NCI-H524 (cell line): ENCODE results near the gene DLX2.
"Not testable (repeated sequence)": the region's sequence is repeated elsewhere in the genome, so short reads cannot be mapped to it uniquely, and the experiment has no call there.

Source experiments
- DNase-seq, 2 experiments: peaks; one replicate each; lab custom pipeline; 2025; lab: John Stamatoyannopoulos, UW

DLX2 gene

DNA sequence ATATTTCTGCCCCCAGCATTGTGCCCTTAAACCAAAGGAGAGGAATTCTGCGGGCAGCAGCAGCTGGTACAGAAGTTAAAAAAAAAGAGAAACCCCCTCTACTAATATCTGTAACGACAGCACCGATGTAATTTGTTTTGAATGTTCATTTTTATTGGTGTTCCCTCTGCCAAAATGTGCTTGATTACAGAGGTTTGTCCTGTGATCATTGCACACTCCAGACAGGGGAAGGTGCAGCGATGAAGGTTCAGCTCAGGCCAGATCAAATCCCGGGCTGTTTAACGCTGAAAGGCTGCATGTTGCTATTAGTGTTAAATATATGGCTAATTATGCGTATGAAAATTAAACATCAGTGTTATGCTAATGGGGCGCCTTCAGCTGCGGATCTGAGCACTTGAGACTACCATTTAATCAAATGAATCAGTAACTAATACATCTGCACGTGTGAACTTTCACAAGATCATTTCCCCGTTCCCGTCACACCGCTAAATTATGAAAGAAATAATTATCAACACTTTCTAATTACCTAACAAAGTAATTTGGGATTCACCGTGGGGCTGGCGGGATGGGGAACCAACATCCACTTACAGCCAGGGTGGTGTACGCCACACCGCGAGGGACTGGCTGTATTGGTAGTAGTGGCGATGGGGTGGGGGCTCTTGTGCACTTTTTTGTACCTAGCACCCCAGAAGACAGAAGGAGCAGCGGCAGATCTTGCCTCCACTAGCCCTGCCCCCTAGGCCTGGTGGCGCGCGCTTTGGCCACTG lies 18.9 kb downstream of the DLX2 start:
- DNase-seq: peak in 1 of 2 experiments; percentile 8

DNA sequence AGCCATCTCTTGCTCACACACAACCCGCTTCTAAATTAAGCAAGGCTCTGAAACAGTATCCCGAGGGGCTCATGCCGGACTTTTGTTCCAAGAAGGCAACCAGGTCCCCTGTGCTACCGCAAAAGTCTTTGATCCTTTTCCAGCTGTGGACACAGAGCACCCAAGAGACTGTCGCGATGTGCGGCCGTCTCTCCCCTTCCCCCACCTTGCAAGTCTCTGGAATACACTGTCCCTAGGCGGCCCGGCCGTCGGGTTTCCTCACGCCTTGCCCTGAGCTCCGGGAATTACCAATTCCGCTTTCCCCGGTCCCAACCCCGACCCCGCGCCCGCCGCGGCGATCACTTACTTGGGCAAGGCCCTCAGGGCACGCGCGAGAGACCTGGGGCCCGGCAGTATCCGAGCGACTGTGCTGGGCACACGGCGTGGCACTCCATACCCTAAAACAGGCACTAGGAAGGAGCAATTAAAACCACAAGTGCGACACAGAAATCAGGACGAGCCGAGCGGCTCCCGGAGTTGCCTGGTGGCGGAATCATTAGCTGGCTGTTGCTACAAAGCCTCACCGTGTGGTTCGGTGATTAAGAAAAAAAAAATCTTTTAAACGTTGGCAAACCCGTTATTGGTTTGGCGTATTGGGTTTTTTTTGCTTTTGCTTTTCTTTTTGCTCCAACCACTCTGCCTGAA lies 19.6 kb downstream of the DLX2 start:
- DNase-seq: peak in 1 of 2 experiments; percentile 28

DNA sequence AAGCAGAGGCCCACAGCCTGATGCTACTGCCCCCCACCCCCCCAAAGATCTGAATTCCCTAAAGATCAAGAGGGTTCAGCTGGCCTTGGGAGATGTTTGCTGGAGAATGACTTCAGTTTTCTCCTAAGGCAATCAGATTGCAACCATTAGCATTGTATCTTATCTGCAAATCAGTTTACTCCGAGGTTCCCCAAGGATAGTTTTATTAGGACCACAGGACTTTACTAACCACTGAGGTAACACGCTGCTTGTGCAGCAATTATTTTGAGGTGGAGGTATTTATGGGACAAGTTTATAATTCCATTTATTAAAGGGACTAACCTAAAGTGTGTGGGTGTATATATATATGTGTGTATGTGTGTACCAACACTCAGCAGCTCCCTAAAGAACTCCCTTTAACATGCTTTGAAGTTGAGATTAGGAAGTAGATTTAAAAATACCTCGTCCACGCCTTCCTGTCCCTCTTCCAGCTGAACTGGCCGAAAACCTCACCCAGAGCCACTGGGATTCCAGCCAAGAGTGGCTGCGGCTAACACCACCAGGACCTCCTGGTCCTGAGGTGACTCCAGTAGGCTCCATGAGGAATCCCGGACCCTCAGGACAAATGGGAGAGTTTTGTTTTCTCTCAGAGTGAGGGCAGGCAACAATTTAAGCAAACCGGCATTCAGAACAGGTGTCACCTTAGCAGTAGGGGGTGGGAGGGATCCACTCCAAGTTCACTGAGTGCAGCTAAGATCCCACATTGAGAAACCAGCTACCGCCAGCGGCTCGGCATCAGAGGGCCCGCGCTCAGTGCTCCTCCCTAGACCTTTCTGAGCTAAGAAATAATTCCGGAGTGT lies 20.4 kb downstream of the DLX2 start:
- peak in 1 of 2 experiments; percentile 19 for DNase-seq

DNA sequence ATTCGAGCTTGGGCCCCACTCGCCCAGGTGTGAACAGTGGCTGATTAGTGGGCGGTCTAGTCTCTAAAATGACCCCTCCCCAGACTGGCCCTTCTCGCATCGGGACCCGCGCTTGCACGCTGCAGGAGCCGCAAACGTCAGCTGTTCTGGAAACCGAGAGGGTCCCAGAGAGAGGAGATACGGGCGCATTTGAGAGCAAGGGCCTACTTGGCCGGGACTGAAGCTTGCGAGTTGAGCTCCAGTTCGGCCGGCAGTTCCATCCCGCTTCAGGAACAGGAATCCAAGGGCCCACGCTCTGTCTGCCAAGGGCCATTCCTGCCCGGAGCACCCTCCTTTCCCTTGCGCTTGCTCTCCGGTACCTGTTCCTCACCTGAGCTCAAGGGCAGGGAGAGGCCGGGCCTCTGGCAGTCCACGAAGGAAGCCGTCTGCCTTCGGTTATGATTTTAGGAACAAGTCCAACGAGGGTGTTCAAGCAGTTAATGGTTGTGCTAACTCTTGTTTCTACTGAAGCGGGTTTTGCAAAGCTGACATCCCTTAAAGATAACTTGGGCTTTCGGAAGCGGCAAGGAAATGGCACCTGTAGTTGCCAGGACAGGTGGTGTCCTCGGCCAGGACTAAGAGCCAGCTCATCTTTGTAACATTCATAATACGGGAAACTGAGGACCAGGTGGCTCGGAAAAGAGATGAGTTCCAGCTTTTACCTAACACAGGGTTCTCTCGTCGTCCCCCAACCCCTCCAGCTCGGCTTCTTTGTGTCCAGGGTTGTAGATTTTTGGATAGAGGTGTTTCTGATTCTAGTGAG lies 21.3 kb downstream of the DLX2 start:
- no peak for DNase-seq

DNA sequence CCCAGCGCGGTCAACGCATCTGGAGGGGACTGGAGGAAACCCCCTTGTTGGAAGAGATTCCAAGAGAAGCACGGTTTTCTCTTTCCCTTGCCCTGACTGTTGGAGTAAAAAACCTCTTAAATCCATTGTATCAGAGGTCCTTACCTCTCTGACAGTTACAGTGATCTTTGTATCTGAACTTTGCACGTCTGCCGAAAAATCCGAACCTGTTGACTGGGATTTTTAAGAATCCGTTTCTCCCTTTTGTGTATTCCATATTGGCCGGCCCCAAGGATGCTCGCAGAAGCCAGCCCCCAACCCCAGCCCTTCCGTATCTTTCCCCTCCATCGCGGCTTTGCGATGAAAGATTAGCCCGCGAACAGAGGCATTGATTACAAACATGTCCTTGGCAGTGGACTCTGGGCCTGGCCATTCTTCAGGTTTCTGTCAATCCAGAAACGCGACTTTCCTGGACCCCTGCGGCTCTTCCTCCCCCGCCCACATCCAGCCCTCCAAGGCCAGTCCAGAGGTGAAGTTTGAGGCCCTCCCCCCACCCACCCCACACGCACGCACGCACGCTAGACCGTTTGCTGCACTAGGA lies 22.0 kb downstream of the DLX2 start:
- no peak for DNase-seq

DNA sequence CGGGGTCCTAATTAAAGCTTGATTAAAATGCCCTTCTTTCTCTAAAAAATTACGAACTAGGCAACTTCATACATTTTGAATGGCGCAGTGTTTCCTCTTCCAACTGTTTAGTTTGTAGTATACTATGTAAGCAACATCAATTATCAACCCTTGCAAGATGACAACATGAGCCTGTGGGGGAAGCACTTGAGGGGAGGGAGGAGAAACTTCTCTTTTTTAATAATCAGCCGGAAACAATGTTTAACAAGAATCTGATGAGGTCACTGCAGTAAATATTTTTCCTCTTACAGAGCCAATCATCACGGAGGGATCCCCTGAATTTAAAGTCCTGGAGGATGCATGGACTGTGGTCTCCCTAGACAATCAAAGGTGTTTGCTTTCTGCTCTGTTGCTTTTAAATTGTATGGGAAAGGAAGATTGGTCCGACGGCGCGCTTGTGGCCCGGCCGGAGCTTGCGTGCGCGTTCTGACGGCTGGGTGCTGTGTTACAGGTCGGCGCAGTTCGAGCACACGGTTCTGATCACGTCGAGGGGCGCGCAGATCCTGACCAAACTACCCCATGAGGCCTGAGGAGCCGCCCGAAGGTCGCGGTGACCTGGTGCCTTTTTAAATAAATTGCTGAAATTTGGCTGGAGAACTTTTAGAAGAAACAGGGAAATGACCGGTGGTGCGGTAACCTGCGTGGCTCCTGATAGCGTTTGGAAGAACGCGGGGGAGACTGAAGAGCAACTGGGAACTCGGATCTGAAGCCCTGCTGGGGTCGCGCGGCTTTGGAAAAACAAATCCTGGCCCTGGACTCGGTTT lies 22.7 kb downstream of the DLX2 start:
- no peak for DNase-seq

DNA sequence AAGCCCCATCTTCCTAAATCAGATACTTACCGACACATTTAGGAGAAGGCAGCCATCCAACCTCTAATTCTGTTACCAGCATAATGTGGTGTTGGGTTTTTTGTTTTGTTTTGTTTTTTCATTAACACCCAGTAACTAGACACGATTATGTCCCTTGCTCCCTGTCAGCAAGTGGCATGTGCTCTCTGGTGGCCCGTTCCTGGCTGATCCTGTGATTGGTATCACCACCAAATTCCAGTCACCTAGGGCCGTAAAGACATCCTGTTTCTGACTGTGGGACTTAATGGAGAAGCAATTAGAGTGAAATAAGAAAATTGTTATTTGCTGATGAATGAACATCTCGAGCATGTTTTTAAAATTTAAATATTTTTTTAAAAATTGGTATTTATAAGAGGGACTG lies 23.3 kb downstream of the DLX2 start:
- no peak for DNase-seq

DNA sequence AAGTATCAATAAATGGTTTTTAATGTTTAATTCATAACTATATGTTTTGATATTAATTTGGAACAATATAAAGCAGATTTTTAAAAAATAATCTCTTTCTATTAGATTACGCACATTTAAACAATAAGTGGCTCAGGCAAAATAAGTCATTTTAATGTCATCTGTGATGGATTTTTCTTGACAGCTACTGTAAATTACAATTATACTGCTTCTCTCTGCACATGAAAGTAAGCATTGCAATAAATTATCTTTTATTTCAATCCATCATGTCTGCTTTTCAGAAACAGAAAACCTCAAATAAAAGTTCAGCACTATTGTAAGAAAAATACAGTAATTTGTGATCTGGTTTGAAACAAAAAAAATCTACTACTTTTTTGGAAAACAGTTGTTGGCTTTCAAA lies 28.4 kb downstream of the DLX2 start:
- no peak for DNase-seq

DNA sequence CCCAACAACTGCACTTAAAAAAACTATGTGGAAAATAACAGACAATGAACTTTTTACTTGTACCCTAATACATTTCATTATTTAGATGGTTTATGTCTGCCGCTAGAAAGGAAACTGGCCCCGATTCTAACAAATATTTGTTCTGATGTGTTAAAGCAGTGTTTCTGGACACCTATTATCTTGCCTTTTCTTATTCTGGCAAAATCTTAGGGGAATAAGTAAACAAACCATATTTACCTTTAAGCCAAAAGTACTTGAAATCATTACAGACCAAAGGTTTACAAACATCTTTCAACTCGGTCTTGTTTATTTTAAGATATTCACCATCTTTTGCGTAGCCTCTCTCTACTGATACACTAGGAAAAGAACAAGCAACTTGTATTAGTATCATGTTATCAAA lies 29.2 kb downstream of the DLX2 start:
- no peak for DNase-seq

DNA sequence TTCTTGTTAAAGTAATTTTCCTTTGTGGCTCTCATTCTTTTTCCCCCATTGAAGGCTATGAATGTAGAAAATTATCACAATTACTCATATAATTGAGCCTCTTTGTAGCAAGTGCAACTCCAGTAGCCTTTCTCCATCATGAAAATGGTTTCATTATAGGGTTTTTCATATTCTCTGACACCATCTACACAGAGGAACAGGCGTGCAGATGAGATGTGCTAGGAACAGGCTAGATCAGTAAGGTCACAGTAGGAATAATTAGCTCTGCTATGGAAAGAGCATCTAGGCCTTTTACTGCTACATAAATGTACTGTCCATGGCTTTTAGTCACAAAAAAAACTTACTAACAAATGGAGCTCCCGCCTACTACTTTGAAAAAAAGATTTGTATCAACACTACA lies 30.0 kb downstream of the DLX2 start:
- no peak for DNase-seq

DNA sequence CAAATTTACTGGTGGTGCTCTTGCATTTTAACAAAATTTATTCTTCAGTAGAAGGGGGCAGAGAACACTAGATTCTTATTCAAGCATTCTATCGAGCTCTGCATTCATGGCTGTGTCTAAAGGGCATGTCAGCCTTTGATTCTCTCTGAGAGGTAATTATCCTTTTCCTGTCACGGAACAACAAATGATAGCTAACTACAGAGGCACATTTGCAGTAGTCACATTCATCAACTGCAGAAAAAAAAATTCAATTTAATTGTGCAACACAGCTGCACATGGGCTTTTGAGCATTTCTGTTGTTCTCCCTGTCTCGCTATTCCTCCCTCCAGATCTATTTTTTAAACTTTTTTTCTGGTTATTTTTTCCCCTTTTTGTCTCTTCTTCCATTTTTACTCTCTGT lies 30.4 kb downstream of the DLX2 start:
- no peak for DNase-seq

DNA sequence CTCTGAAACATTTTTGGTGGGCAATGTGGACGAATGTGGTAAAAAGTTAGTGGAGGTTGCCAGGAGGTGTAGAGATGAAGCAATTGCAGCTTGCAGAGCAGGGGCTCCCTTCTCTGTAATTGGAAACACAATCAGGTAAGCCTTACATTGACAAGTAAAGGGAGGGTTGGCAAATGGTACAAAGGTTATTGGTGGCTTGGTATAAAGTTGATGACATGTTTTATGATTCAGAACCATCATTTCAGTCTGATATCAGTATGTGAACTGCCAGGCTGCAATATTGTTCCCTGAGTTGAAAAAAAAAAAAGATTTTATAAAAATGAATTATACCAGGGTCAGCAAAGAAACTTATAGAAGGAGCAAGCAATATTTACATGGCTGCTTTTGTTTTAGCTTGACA lies 31.8 kb downstream of the DLX2 start:
- no peak for DNase-seq

DNA sequence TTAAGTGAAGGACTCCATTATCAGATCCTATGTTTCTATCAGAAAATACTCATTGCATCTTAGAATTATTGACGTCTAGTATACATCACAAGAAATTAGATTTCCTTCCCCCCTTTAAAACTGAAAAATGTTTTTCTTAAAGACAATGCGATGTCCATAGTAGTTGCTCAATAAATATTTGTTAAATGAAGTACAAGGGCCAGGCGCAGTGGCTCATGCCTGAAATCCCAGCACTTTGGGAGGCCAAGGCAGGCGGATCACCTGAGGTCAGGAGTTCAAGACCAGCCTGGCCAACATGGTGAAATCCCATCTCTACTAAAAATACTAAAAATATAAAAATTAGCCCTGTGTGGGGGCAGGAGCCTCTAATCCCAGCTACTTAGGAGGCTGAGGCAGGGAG lies 34.8 kb downstream of the DLX2 start:
- not testable (repeated sequence) for DNase-seq

DNA sequence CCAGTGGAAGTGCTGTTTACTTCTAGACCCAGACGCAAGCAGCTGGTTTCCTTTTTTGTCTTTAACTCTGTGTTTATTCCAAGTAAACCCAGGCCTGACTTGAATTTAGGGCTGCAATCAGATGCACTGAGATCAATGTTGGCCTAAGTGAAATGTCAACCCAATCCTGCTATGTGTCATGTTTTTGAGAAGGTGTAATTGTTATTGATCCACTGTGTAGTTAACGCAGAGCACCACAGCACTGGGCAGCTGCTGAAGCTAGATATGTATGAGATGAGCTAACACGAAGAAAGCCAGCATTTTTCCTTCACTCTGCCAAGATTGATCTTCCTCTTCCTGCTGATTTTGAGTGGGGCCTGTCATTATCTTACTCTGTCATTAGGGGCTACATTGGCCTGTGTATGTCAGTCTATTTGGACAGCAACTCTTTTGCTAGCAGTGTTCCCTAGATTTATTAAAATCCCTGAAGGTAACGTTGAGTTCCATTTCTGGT lies 36.3 kb downstream of the DLX2 start:
- DNase-seq: no peak

DNA sequence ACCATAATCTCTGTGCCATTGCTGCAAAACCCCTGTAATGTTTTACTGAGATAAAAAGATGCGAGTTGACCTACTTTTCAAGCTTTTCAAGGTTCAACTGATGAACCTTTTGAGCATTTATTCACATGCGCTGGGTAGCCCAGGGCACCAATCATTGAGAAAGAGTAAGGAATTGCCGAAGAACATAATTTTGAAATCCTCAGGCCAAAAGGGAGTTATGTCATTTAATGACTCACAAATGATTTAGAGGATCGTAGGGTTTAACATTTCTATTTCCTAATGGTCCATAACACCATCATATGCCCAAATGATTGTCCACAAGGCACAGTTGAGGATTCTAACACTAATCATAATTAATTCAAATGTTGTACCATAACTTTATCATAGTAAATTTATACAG lies 37.6 kb downstream of the DLX2 start:
- no peak for DNase-seq

DNA sequence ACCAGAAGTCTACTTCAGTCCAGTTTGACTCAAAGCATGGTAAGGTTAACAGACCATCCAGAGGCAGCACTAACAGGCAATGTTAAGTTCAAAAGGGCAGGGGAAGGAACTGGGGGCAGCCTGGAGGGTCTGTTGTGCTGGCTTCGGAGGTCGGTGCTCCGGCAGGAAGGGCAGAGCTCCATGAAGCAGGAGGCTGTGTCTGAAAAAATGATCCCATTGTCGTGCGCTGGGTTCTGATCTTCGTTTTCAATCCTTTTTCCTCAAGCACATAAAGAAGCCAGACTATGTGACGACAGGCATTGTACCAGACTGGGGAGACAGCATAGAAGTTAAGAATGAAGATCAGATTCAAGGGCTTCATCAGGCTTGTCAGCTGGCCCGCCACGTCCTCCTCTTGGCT lies 39.3 kb downstream of the DLX2 start:
- DNase-seq: no peak

DNA sequence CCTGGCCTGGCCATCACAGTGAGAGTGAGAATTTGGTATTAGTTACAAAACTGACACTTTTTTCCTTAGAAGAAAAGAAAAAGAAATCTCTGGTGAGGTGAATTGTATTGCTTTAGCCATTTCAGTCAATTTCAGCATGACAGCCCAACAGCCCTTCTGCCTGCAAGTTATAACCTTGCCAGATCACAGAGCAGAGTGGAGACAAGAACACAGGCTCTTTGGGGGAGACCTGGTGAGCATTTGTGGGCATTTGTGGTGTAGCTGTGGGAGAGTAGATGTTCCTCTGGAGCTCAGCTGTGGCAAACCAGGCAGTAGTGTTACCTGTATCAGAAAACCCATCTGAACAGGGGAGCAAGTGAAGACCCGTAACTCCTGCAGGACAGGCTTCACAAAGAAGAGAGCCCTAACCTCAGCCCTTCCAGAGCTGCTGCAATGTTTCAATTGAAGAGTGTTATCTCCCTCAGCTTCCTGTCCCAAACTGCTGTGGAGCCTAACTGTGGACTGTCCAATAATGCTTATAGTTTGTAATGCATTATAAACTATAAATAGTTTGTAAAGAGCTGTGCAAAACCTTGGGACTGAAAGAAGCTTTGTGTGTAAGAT lies 40.2 kb downstream of the DLX2 start:
- no peak for DNase-seq

DNA sequence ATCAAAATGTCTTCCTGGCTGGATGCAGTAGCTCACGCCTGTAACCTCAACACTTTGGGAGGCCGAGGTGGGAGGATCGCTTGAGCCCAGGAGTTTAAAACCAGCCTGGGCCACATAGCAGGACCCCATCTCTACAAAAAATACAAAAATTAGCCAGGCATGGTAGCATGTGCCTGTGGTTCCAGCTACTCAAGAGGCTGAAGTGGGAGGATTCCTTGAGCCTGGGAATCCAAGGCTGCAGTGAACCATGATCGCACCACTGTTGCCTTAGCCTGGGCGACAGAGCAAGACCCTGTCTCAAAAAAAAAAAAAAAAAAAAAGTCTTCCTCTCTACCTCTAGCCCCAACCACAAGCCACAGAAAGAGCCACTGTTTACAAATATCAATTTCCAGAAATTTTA lies 42.6 kb downstream of the DLX2 start:
- not testable (repeated sequence) for DNase-seq

DNA sequence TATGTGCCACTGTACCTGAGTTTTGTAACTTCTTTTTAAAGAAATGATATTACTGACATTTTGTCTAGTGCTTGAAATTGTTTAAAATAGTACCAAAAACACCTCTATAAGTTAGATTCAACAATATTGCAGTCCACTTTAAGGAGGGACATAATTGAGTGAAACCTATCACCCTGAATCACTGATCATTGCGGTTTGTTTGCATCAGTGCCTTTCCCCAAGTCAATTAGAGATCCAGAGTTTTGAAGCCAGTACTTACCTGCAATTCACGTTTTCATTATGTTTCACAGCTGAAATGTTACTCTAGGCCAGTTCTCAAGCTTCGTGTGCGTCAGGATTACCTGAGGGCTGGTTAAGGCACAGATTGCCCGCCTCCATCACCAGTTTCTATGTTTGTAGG lies 44.0 kb downstream of the DLX2 start:
- DNase-seq: no peak

DNA sequence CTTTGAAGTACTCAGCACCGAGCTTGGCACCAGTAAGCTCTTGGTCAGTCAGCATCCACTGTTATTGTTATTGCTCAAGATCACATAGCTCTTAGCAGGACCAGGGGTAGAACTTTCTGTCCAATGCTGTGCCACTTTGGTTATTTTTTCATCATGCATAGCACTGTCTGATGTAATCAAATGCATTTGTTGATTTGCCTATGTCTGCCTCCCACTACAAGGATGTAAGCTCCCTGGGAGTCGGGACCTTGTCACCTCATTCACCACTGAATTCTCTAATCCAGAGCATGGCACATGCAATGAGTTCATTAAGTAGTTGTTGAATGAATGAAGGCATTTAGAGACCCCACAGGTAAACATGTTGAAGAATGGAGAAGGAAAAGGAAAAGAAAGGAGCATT lies 46.4 kb downstream of the DLX2 start:
- DNase-seq: no peak
